Lower leg skin (tissue), 4 donors: ENCODE measurements around the gene UBE2D1. TPM values are rescaled to one million over a fixed set of nuclear protein-coding genes. Genes with fewer than 3 reads are reported as not detected.
A peak's percentile ranks its signal among the peaks of the same experiment; 100 is the strongest.

Source experiments
- DNase-seq, 2 donors: peaks; one replicate each; pipeline ENCODE4 v3.0.0-alpha.2; 2019; ENCODE audit warnings: low spot score in 2 of 2
- H3K4me3 ChIP-seq: fragments of 200-600 bp; sonication (generic); 2 replicates; pipeline ENCODE4 v1.5.1; 2017; ENCODE audit warnings: mild to moderate bottlenecking, low read depth; ENCODE audit not compliant: poor library complexity, severe bottlenecking
- POLR2A ChIP-seq, 2 donors: fragments of 450-650 bp; IDR thresholded peaks; one replicate each; pipeline ENCODE4 v1.6.1; 2016 to 2017; ENCODE audit warnings: antibody characterized with exemption in 2 of 2, mild to moderate bottlenecking in 1 of 2, moderate library complexity in 1 of 2
- WGBS, 2 donors: methylation state at CpG; one replicate each; pipeline ENCODE4 v1.1.5; 2018; 5-methylcytosine and 5-hydroxymethylcytosine counted together
- intact Hi-C: fragments of 100-400 bp; cut with DNase I; formaldehyde crosslinking; loops from one replicate; pipeline ENCODE4 v1.15.0; 2023; ENCODE audit warnings: low total_unique reads
- total RNA-seq, 4 donors: library from RNA; depleted of rRNA; stranded (reverse); fragments of >200 nt; gene quantifications; one replicate each; pipeline ENCODE4 v1.1.0, GENCODE V29; 2016
- TF ChIP-seq, protein P1 (sequence below), 3 donors: fragments of 450-650 bp; IDR thresholded peaks; one replicate each; pipeline ENCODE4 v1.5.1; 2016; ENCODE audit warnings: antibody characterized with exemption in 3 of 3, mild to moderate bottlenecking in 3 of 3, moderate library complexity in 2 of 3

Gene UBE2D1
- total RNA-seq, 4 donors from 2014 or later: 4.7 to 7.7 (median 6.3) TPM

DNA sequence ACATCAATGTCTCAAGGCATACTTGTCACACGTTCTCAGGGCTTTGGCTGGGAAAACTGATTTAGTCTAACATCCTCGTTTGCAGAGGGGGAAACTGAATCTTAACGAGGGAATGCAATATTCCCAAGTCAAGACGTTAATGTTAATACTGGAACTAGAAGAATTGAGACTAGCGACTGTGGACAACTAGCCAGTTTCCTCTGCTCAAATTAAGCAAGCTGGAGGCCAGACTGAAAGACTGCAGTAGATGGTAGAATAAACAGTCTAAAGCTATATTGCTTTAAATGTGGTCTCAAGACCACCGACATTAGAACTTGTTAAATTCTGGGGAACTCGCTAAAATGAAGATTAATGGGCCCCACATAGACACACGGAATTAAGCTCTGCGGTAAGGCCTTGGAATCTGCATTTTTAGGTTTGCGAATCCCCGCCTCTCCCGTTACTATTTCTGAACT is 49.8 kb downstream of the UBE2D1 start:
- WGBS, 2 donors: 0 to 1% methylated on average over 12 of the region's 12 CpGs
- intact Hi-C loops: no loop called here
- TF ChIP-seq POLR2A (IDR thresholded peaks at IDR 0.05): no peak
- TF ChIP-seq, protein P1, sequence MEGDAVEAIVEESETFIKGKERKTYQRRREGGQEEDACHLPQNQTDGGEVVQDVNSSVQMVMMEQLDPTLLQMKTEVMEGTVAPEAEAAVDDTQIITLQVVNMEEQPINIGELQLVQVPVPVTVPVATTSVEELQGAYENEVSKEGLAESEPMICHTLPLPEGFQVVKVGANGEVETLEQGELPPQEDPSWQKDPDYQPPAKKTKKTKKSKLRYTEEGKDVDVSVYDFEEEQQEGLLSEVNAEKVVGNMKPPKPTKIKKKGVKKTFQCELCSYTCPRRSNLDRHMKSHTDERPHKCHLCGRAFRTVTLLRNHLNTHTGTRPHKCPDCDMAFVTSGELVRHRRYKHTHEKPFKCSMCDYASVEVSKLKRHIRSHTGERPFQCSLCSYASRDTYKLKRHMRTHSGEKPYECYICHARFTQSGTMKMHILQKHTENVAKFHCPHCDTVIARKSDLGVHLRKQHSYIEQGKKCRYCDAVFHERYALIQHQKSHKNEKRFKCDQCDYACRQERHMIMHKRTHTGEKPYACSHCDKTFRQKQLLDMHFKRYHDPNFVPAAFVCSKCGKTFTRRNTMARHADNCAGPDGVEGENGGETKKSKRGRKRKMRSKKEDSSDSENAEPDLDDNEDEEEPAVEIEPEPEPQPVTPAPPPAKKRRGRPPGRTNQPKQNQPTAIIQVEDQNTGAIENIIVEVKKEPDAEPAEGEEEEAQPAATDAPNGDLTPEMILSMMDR (IDR thresholded peaks at IDR 0.05): no peak
- peak overlapping the region; percentile 97 for H3K4me3 ChIP-seq
- no peak for DNase-seq

DNA sequence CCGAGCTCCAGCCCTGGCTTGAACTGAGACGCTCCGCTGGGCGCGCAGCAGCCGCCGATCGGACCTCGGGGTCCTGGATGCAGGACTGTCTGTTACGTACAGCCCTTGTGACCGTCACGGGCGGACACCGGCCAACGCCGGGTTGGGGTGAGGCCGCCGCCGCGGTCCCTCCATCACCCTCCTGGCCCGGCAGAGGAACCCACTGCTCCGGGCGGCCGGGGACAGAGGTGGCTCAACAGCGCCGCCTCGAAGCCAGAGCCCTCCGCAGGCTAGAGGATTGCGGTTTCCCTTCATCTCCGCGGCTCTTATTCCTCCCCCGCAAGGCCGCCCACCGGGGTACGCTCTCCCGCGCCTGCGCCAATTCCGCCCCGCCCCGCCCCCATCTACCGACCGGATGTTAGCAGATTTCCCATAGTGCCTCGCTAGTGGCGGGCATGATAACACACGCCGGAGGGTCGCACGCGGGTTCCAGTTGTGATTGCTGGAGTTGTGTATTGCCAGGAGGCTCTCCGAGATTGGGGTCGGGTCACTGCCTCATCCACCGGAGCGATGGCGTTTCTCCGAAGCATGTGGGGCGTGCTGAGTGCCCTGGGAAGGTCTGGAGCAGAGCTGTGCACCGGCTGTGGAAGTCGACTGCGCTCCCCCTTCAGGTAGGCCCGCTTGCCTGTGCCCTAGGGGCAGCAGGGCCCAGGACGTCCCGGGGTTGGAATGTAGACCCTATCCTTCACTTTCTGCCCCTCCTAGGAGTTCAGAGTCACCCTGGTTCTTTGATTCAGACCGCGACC is 50.4 kb downstream of the UBE2D1 start, which contains the start of gene TFAM:
Gene TFAM, plus strand, starts transcription at position 412 of the 785 bp plus-strand sequence. Its CDS starts 138 bp downstream, at position 550.
- peak within 1 kb of the TSS; percentile 97 for H3K4me3 ChIP-seq
- peak; percentile 93 to 100 for DNase-seq
- intact Hi-C loops: no loop called here
- TF ChIP-seq POLR2A (IDR thresholded peaks at IDR 0.05): peak in 1 of 2 donors; percentile 54
- TF ChIP-seq, protein P1 (IDR thresholded peaks at IDR 0.05): no peak
- WGBS, 2 donors: 0% methylated on average over 35 to 49 of the region's 65 CpGs

DNA sequence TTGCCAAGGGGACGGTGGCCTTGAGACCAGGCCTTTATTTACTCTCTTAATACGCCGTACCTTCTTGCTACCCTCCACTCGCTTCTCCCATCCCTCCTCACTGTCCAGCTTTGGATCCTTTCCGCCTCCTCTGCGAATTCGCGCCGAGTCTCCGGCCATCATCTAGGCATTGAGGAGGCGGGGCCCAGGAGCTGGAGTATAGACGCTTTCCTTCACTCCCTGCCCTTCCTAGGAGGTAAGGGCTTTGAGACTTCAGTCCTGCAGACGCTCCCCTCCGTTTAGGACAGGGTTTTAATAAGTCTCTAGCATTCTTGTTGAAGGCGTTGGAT is 50.9 kb downstream of the UBE2D1 start:
- 0 to 1% methylated on average over 15 of the region's 15 CpGs for whole genome bisulfite sequencing, 2 donors
- peak overlapping the region; percentile 97 for H3K4me3 ChIP-seq
- TF ChIP-seq POLR2A (IDR thresholded peaks at IDR 0.05): no peak
- TF ChIP-seq, protein P1 (IDR thresholded peaks at IDR 0.05): no peak
- peak in 1 of 2 donors; percentile 19 for DNase-seq
- intact Hi-C loops: no loop called here

GRCh38 chr10:58389024-58389423 is 54.2 kb downstream of the UBE2D1 start:
- intact Hi-C loops: no loop called here
- WGBS, 2 donors: 94 to 96% methylated on average over 3 of the region's 3 CpGs
- TF ChIP-seq POLR2A (IDR thresholded peaks at IDR 0.05): no peak
- TF ChIP-seq, protein P1 (IDR thresholded peaks at IDR 0.05): no peak

GRCh38 chr10:58393317-58393716 is 58.5 kb downstream of the UBE2D1 start:
- intact Hi-C loops: no loop called here
- no peak for DNase-seq
- no peak for TF ChIP-seq POLR2A (IDR thresholded peaks at IDR 0.05)
- TF ChIP-seq, protein P1 (IDR thresholded peaks at IDR 0.05): no peak
- 84 to 91% methylated on average over 2 of the region's 2 CpGs for WGBS, 2 donors
- no peak overlapping the region for H3K4me3 ChIP-seq

More at GRCh38 chr10:58389024-58389423, 54.2 kb downstream of the UBE2D1 start:
- H3K4me3 ChIP-seq: no peak overlapping the region
- DNase-seq: no peak
